ENCODE measurements around the gene TRAM2.

The TRAM2 gene

GRCh38 chr6:52530351-52530750 lies 46.5 kb downstream of the TRAM2 start:
- no peak for DNase-seq (ENCODE audit: low read depth in 3 of 3)

GRCh38 chr6:52529311-52529710 lies 47.5 kb downstream of the TRAM2 start:
- no peak for DNase-seq (ENCODE audit: low read depth in 3 of 3)

- no peak for DNase-seq (ENCODE audit: low read depth in 3 of 3)
Measured at GRCh38 chr6:52527436-52527835, 49.4 kb downstream of the TRAM2 start.

- no peak for DNase-seq (ENCODE audit: low read depth in 3 of 3)
Measured at GRCh38 chr6:52526634-52527033, 50.2 kb downstream of the TRAM2 start.

- DNase-seq (ENCODE audit: low read depth in 3 of 3), result no peak
Measured at GRCh38 chr6:52524918-52525317, 51.9 kb downstream of the TRAM2 start.

- DNase-seq (ENCODE audit: low read depth in 3 of 3), result no peak
Measured at GRCh38 chr6:52523378-52524142, 53.3 kb downstream of the TRAM2 start.

GRCh38 chr6:52522655-52523054 lies 54.2 kb downstream of the TRAM2 start:
- no peak for DNase-seq (ENCODE audit: low read depth in 3 of 3)

GRCh38 chr6:52522151-52522626 lies 54.7 kb downstream of the TRAM2 start:
- DNase-seq (ENCODE audit: low read depth in 3 of 3), result no peak

GRCh38 chr6:52519618-52520017 lies 57.2 kb downstream of the TRAM2 start:
- DNase-seq (ENCODE audit: low read depth in 3 of 3), result no peak

- no peak for DNase-seq (ENCODE audit: low read depth in 3 of 3)
Measured at GRCh38 chr6:52518279-52518945, 58.4 kb downstream of the TRAM2 start.

GRCh38 chr6:52517502-52518278 lies 59.2 kb downstream of the TRAM2 start:
- peak in 2 of 3 experiments; percentile 3 to 6 for DNase-seq (ENCODE audit: low read depth in 3 of 3)

- no peak for DNase-seq (ENCODE audit: low read depth in 3 of 3)
Measured at GRCh38 chr6:52516943-52517342, 59.9 kb downstream of the TRAM2 start.

GRCh38 chr6:52516269-52516668 lies 60.6 kb downstream of the TRAM2 start:
- DNase-seq (ENCODE audit: low read depth in 3 of 3), result no peak

GRCh38 chr6:52515219-52515960 lies 61.5 kb downstream of the TRAM2 start:
- no peak for DNase-seq (ENCODE audit: low read depth in 3 of 3)

GRCh38 chr6:52514514-52514913 lies 62.3 kb downstream of the TRAM2 start:
- DNase-seq (ENCODE audit: low read depth in 3 of 3), result no peak

GRCh38 chr6:52513896-52514295 lies 63.0 kb downstream of the TRAM2 start:
- DNase-seq (ENCODE audit: low read depth in 3 of 3), result no peak

- DNase-seq (ENCODE audit: low read depth in 3 of 3), result no peak
Measured at GRCh38 chr6:52513464-52513863, 63.4 kb downstream of the TRAM2 start.

GRCh38 chr6:52512199-52512598 lies 64.7 kb downstream of the TRAM2 start:
- no peak for DNase-seq (ENCODE audit: low read depth in 3 of 3)

- DNase-seq (ENCODE audit: low read depth in 3 of 3), result no peak
Measured at GRCh38 chr6:52511572-52512151, 65.2 kb downstream of the TRAM2 start.

GRCh38 chr6:52511163-52511562 lies 65.7 kb downstream of the TRAM2 start:
- no peak for DNase-seq (ENCODE audit: low read depth in 3 of 3)

GRCh38 chr6:52510213-52510562 lies 66.7 kb downstream of the TRAM2 start:
- DNase-seq (ENCODE audit: low read depth in 3 of 3), result no peak

Measured in stimulated activated CD4-positive, alpha-beta T cell treated with anti-CD3 and anti-CD28 coated beads, TNF-alpha, amount 100 ng/mL, for 4 hours (primary cell).